ENCODE results near the gene SEC22A. TPM values are rescaled to one million over a fixed set of nuclear protein-coding genes. Genes with fewer than 3 reads are reported as not detected.
"Not testable (repeated sequence)": the region's sequence is repeated elsewhere in the genome, so short reads cannot be mapped to it uniquely, and the experiment has no call there.

SEC22A gene
- total RNA-seq, 1 donor from 2014 or later: 15.9 TPM

DNA sequence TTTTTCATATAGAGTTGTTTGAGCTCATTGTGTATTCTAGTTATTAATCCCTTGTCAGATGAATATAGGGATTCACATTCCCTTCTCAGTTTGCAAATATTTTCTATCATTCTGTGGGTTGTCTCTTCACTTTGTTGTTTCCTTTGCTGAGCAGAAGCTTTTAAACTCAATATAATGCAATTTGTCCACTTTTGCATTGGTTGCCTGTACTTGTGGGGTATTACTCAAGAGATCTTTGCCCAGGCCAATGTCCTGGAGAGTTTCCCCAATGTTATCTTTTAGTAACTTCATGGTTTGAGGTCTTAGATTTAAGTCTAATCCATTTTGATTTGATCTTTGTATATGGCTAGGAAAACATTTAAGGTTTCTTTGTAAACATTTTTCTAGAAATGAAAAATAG, 24.8 kb downstream of the SEC22A start:
- ChIA-PET CTCF (no interaction called here), POLR2A (no interaction called here)
- TF ChIP-seq, protein P1, sequence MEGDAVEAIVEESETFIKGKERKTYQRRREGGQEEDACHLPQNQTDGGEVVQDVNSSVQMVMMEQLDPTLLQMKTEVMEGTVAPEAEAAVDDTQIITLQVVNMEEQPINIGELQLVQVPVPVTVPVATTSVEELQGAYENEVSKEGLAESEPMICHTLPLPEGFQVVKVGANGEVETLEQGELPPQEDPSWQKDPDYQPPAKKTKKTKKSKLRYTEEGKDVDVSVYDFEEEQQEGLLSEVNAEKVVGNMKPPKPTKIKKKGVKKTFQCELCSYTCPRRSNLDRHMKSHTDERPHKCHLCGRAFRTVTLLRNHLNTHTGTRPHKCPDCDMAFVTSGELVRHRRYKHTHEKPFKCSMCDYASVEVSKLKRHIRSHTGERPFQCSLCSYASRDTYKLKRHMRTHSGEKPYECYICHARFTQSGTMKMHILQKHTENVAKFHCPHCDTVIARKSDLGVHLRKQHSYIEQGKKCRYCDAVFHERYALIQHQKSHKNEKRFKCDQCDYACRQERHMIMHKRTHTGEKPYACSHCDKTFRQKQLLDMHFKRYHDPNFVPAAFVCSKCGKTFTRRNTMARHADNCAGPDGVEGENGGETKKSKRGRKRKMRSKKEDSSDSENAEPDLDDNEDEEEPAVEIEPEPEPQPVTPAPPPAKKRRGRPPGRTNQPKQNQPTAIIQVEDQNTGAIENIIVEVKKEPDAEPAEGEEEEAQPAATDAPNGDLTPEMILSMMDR (IDR thresholded peaks at IDR 0.05): no peak
- no peaks in the 10 kb centered on the region for H3K27me3 Mint-ChIP-seq
- H3K4me1 Mint-ChIP-seq: no peaks in the 10 kb centered on the region
- no peak overlapping the region for H3K27ac Mint-ChIP-seq
- no peak for ATAC-seq (ENCODE audit: low read depth)
- no peak for DNase-seq
- H3K36me3 Mint-ChIP-seq (ENCODE audit: low read depth): peaks cover 67% of the 10 kb centered on the region
- intact Hi-C loops (cut with micrococcal nuclease): no loop called here
- peaks cover 11% of the 10 kb centered on the region for H3K9me3 Mint-ChIP-seq
- H3K4me3 Mint-ChIP-seq: no peak overlapping the region

DNA sequence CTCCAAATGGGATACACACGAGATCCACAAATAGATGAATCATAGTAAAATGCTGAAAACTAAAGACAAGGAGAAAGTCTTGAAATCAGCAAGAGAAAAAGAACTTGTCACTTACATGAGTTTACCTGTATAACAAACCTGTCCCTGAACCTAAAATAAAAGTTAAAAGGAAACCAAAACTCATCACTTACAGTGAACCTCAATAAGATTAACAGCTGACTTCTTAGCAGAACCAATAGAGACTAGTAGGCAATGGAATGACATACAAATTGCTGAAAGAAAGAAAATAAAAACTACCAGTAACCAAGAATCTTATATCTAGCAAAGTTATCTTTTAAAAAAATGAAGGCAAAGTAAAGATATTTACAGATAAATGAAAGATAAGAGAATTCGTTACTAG, 27.4 kb downstream of the SEC22A start:
- Mint-ChIP-seq H3K4me3 (no peak overlapping the region), H3K27ac (no peak overlapping the region), H3K27me3 (no peaks in the 10 kb centered on the region), H3K4me1 (no peaks in the 10 kb centered on the region), H3K9me3 (peaks cover 11% of the 10 kb centered on the region), H3K36me3 (ENCODE audit: low read depth) (peaks cover 69% of the 10 kb centered on the region)
- POLR2A ChIA-PET: no interaction called here
- CTCF ChIA-PET: no interaction called here
- ATAC-seq (ENCODE audit: low read depth) (no peak), DNase-seq (no peak)
- intact Hi-C loops (cut with micrococcal nuclease): no loop called here
- TF ChIP-seq, protein P1 (IDR thresholded peaks at IDR 0.05): no peak

DNA sequence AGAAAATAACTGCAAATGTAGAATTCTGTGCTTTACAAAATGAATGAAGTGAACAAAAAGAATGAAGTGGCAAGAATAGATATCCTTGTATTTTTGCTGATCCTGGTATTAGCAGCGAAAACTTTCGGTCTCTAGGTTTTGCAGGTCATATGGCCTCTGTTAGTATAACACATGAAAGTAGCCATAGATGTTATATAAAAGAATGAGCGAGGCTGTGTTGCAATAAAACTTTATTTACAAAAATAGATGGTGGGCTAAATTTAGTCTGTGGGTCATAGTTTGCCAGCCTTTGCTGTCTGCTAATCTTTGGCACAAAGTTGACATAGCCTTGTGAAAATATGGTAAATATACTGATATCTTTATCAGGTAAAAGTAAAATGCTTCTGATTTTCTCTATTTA, 35.2 kb downstream of the SEC22A start:
- ATAC-seq (ENCODE audit: low read depth) (no peak), DNase-seq (no peak)
- POLR2A ChIA-PET: no interaction called here
- Mint-ChIP-seq H3K4me1 (no peaks in the 10 kb centered on the region), H3K4me3 (no peak overlapping the region), H3K9me3 (no peaks in the 10 kb centered on the region), H3K27me3 (no peaks in the 10 kb centered on the region), H3K27ac (no peak overlapping the region), H3K36me3 (ENCODE audit: low read depth) (peaks cover 57% of the 10 kb centered on the region)
- intact Hi-C loops (cut with micrococcal nuclease): no loop called here
- TF ChIP-seq, protein P1 (IDR thresholded peaks at IDR 0.05): no peak
- CTCF ChIA-PET: no interaction called here

DNA sequence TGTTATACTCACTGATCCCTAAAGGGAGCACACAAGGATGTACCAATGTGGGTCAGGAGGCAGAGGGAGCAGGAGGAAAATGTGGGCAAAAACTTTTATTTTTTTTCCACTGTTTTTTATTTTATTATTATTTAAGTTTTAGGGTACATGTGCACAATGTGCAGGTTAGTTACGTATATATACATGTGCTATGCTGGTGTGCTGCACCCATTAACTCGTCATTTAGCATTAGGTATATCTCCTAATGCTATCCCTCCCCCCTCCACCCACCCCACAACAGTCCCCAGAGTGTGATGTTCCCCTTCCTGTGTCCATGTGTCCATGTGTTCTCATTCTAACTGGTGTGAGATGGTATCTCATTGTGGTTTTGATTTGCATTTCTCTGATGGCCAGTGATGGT, 37.4 kb downstream of the SEC22A start:
- H3K27ac Mint-ChIP-seq; H3K27me3 Mint-ChIP-seq; intact Hi-C loops (cut with micrococcal nuclease); H3K4me1 Mint-ChIP-seq; POLR2A ChIA-PET; H3K9me3 Mint-ChIP-seq; H3K4me3 Mint-ChIP-seq; CTCF ChIA-PET; ATAC-seq (ENCODE audit: low read depth); DNase-seq: not testable (repeated sequence)
- peaks cover 57% of the 10 kb centered on the region for H3K36me3 Mint-ChIP-seq (ENCODE audit: low read depth)

DNA sequence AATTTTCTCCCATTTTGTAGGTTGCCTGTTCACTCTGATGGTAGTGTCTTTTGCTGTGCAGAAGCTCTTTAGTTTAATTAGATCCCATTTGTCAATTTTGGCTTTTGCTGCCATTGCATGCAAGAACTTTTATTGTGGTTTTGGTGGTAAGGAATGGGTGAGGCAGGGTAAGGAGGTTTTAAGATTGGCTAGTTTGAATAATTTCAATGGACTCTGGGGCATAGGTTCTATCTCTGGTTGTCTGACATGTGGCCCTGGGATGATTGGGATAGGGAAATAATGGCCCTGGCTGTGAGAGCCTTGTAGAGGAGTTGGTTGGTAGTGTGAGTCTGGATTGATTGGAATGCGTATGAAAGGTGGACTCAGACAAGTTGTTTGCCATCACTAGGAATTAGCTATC, 38.0 kb downstream of the SEC22A start:
- ATAC-seq (ENCODE audit: low read depth) (no peak), DNase-seq (no peak)
- Mint-ChIP-seq H3K27ac (no peak overlapping the region), H3K9me3 (no peaks in the 10 kb centered on the region), H3K4me1 (no peaks in the 10 kb centered on the region), H3K27me3 (no peaks in the 10 kb centered on the region), H3K36me3 (ENCODE audit: low read depth) (peaks cover 60% of the 10 kb centered on the region), H3K4me3 (no peak overlapping the region)
- intact Hi-C loops (cut with micrococcal nuclease): no loop called here
- TF ChIP-seq, protein P1 (IDR thresholded peaks at IDR 0.05): no peak
- CTCF ChIA-PET: no interaction called here
- POLR2A ChIA-PET: no interaction called here

DNA sequence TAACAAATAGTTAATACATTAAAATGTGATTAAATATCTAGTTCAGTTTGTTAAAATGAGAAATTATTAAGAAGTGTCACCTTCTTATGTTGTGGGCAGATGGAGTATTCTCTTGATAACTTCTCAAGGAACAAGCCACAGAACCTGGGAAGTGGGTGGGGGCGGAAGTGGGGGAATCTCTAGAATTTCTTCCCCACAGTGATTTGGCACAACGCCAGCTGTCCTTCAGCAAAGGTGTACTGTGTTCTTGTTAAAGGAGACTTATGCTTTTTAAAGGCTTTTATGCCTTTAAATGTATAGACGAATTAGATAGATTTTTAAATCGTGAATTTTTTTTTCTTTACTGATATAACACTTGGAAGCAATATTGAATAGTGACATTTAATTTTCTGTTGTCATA, 42.4 kb downstream of the SEC22A start:
- ChIA-PET POLR2A (no interaction called here), CTCF (no interaction called here)
- TF ChIP-seq, protein P1 (IDR thresholded peaks at IDR 0.05): no peak
- Mint-ChIP-seq H3K4me3 (no peak overlapping the region), H3K27ac (no peak overlapping the region), H3K9me3 (no peaks in the 10 kb centered on the region), H3K4me1 (no peaks in the 10 kb centered on the region), H3K36me3 (ENCODE audit: low read depth) (peaks cover 71% of the 10 kb centered on the region), H3K27me3 (no peaks in the 10 kb centered on the region)
- ATAC-seq (ENCODE audit: low read depth) (no peak), DNase-seq (no peak)
- intact Hi-C loops (cut with micrococcal nuclease): no loop called here
